ENCODE results near the gene HOXA9. TPM values are rescaled to one million over a fixed set of nuclear protein-coding genes. Genes with fewer than 3 reads are reported as not detected.

The HOXA9 gene
- total RNA-seq, 8 experiments from 2014 or later, result 1.3 to 95.2 (median 2.5) TPM

- H3K4me3 ChIP-seq, result peak overlapping the region in 3 of 5 donors; percentile 10 to 23 (median 19)
- WGBS, 10 experiments, result 0 to 11% (median 1%) methylated on average over 2 to 21 of the region's 93 CpGs; no CpG with 5 or more reads in 6 of the 10 experiments
- no peak overlapping the region for H3K27ac ChIP-seq
- peak; percentile 9 to 47 (median 13) for ATAC-seq (replicated peaks in 6 of 8)
- no peaks in the 10 kb centered on the region for H3K4me1 ChIP-seq (replicated peaks in 1 of 2)
- in situ Hi-C loops (cut with MboI; ENCODE audit: low pct_unique_long_range_greater_than_20kb in 2 of 9, low sequenced_read_pairs in 9 of 9, unreplicated experiment in 9 of 9), result loop anchor here in 6 of 9 experiments (10.0 to 25.0 kb wide), 6 partner anchors 588 to 1337 kb away; no protein-coding TSS in a partner anchor
Observed at GRCh38 chr7:27198871-27199801, 33.8 kb upstream of the HOXA9 start.

- 0 to 72% (median 18%) methylated on average over 6 to 20 of the region's 29 CpGs for WGBS, 10 experiments
- H3K4me3 ChIP-seq, result no peak overlapping the region
- no peak overlapping the region for H3K27ac ChIP-seq
- ATAC-seq (replicated peaks in 6 of 8), result no peak
- in situ Hi-C loops (cut with MboI; ENCODE audit: low pct_unique_long_range_greater_than_20kb in 2 of 9, low sequenced_read_pairs in 9 of 9, unreplicated experiment in 9 of 9), result loop anchor here in 6 of 9 experiments (10.0 to 25.0 kb wide), 6 partner anchors 589 to 1336 kb away; no protein-coding TSS in a partner anchor
- no peaks in the 10 kb centered on the region for H3K4me1 ChIP-seq (replicated peaks in 1 of 2)
Observed at GRCh38 chr7:27198138-27198841, 33.0 kb upstream of the HOXA9 start.

GRCh38 chr7:27197137-27198042 is 32.1 kb upstream of the HOXA9 start:
- 13 to 78% (median 37%) methylated on average over 12 to 18 of the region's 18 CpGs for WGBS, 10 experiments
- Histone ChIP-seq H3K4me3 (no peak overlapping the region), H3K27ac (no peak overlapping the region), H3K4me1 (replicated peaks in 1 of 2) (no peaks in the 10 kb centered on the region)
- in situ Hi-C loops (cut with MboI; ENCODE audit: low pct_unique_long_range_greater_than_20kb in 2 of 9, low sequenced_read_pairs in 9 of 9, unreplicated experiment in 9 of 9), result loop anchor here in 6 of 9 experiments (10.0 to 25.0 kb wide), 6 partner anchors 590 to 1335 kb away; no protein-coding TSS in a partner anchor
- ATAC-seq (replicated peaks in 6 of 8), result no peak

GRCh38 chr7:27196287-27196767 is 31.0 kb upstream of the HOXA9 start:
- 0 to 13% (median 0%) methylated on average over 1 to 6 of the region's 6 CpGs for WGBS, 10 experiments
- in situ Hi-C loops (cut with MboI; ENCODE audit: low pct_unique_long_range_greater_than_20kb in 2 of 9, low sequenced_read_pairs in 9 of 9, unreplicated experiment in 9 of 9), result loop anchor here in 6 of 9 experiments (10.0 to 25.0 kb wide), 6 partner anchors 591 to 1334 kb away; no protein-coding TSS in a partner anchor
- ATAC-seq (replicated peaks in 6 of 8), result peak in 1 of 8 experiments; percentile 10
- Histone ChIP-seq H3K4me3 (no peak overlapping the region), H3K27ac (no peak overlapping the region), H3K4me1 (replicated peaks in 1 of 2) (peaks cover 0 to 3% of the 10 kb centered on the region in 2 donors)

- no peak overlapping the region for H3K27ac ChIP-seq
- ATAC-seq (replicated peaks in 6 of 8), result no peak
- WGBS, 10 experiments, result 14 to 93% (median 48%) methylated on average over 3 to 9 of the region's 9 CpGs
- peaks cover 0 to 3% of the 10 kb centered on the region in 2 donors for H3K4me1 ChIP-seq (replicated peaks in 1 of 2)
- in situ Hi-C loops (cut with MboI; ENCODE audit: low pct_unique_long_range_greater_than_20kb in 2 of 9, low sequenced_read_pairs in 9 of 9, unreplicated experiment in 9 of 9), result loop anchor here in 6 of 9 experiments (10.0 to 25.0 kb wide), 6 partner anchors 592 to 1333 kb away; no protein-coding TSS in a partner anchor
- no peak overlapping the region for H3K4me3 ChIP-seq
Observed at GRCh38 chr7:27194686-27195379, 29.5 kb upstream of the HOXA9 start.

GRCh38 chr7:27194002-27194352 is 28.6 kb upstream of the HOXA9 start:
- H3K4me1 ChIP-seq (replicated peaks in 1 of 2), result peaks cover 0 to 4% of the 10 kb centered on the region in 2 donors
- no peak for ATAC-seq (replicated peaks in 6 of 8)
- no peak overlapping the region for H3K4me3 ChIP-seq
- 0 to 100% (median 28%) methylated on average over 1 to 2 of the region's 2 CpGs; no CpG with 5 or more reads in 1 of the 10 experiments for WGBS, 10 experiments
- in situ Hi-C loops (cut with MboI; ENCODE audit: low pct_unique_long_range_greater_than_20kb in 2 of 9, low sequenced_read_pairs in 9 of 9, unreplicated experiment in 9 of 9), result loop anchor here in 6 of 9 experiments (10.0 to 25.0 kb wide), 6 partner anchors 593 to 1332 kb away; no protein-coding TSS in a partner anchor
- no peak overlapping the region for H3K27ac ChIP-seq

- 0 to 93% (median 20%) methylated on average over 1 to 17 of the region's 29 CpGs; no CpG with 5 or more reads in 1 of the 10 experiments for WGBS, 10 experiments
- no peak for ATAC-seq (replicated peaks in 6 of 8)
- Histone ChIP-seq H3K27ac (no peak overlapping the region), H3K4me3 (no peak overlapping the region), H3K4me1 (replicated peaks in 1 of 2) (peaks cover 0 to 9% of the 10 kb centered on the region in 2 donors)
- in situ Hi-C loops (cut with MboI; ENCODE audit: low pct_unique_long_range_greater_than_20kb in 2 of 9, low sequenced_read_pairs in 9 of 9, unreplicated experiment in 9 of 9), result loop anchor here in 6 of 9 experiments (10.0 to 25.0 kb wide), 6 partner anchors 594 to 1331 kb away; no protein-coding TSS in a partner anchor
Observed at GRCh38 chr7:27193335-27194001, 28.1 kb upstream of the HOXA9 start.

GRCh38 chr7:27192546-27193334 is 27.4 kb upstream of the HOXA9 start:
- in situ Hi-C loops (cut with MboI; ENCODE audit: low pct_unique_long_range_greater_than_20kb in 2 of 9, low sequenced_read_pairs in 9 of 9, unreplicated experiment in 9 of 9), result loop anchor here in 6 of 9 experiments (10.0 to 25.0 kb wide), 6 partner anchors 595 to 1330 kb away; no protein-coding TSS in a partner anchor
- peak; percentile 6 to 64 (median 36) for ATAC-seq (replicated peaks in 6 of 8)
- Histone ChIP-seq H3K4me1 (replicated peaks in 1 of 2) (peaks cover 0 to 10% of the 10 kb centered on the region in 2 donors), H3K4me3 (no peak overlapping the region), H3K27ac (no peak overlapping the region)
- WGBS, 10 experiments, result 0 to 95% (median 3%) methylated on average over 4 to 22 of the region's 78 CpGs; no CpG with 5 or more reads in 4 of the 10 experiments

- Histone ChIP-seq H3K4me3 (no peak overlapping the region), H3K4me1 (replicated peaks in 1 of 2) (peaks cover 0 to 10% of the 10 kb centered on the region in 2 donors), H3K27ac (no peak overlapping the region)
- peak in 4 of 8 experiments; percentile 22 to 42 (median 28) for ATAC-seq (replicated peaks in 6 of 8)
- 0 to 100% (median 9%) methylated on average over 1 to 12 of the region's 42 CpGs; no CpG with 5 or more reads in 3 of the 10 experiments for WGBS, 10 experiments
- in situ Hi-C loops (cut with MboI; ENCODE audit: low pct_unique_long_range_greater_than_20kb in 2 of 9, low sequenced_read_pairs in 9 of 9, unreplicated experiment in 9 of 9), result loop anchor here in 6 of 9 experiments (10.0 to 25.0 kb wide), 6 partner anchors 595 to 1330 kb away; no protein-coding TSS in a partner anchor
Observed at GRCh38 chr7:27191833-27192545, 26.7 kb upstream of the HOXA9 start.

All from motor neuron (in vitro differentiated cells).